Activated CD8-positive, alpha-beta T cell treated with anti-CD3 and anti-CD28 coated beads for 36 hours (primary cell): Measurements from ENCODE around the gene RANBP10. TPM values are rescaled to one million over a fixed set of nuclear protein-coding genes. Genes with fewer than 3 reads are reported as not detected.

Experiments
- ATAC-seq: fragments of 200-7000 bp; cut with Tn5 transposase; one replicate; pipeline ENCODE4 v1.10.0; 2021; ENCODE audit warnings: mild to moderate bottlenecking, moderate library complexity
- CTCF ChIA-PET: fragments of 350-600 bp; sonication (Branson Sonifier 250); formaldehyde crosslinking; loops from one replicate; lab custom pipeline; 2021; ENCODE audit warnings: antibody characterized with exemption; lab: Charles Lee
- POLR2A ChIA-PET: fragments of 350-600 bp; sonication (Branson Sonifier 250); formaldehyde crosslinking; loops from one replicate; lab custom pipeline; 2021; ENCODE audit warnings: antibody characterized with exemption; lab: Charles Lee
- DNase-seq: peaks from one replicate; pipeline ENCODE4 v3.0.0-alpha.2; 2020
- H3K27ac Mint-ChIP-seq: one replicate; pipeline ENCODE4 v1.8.0; 2021; ENCODE audit warnings: mild to moderate bottlenecking, mixed read lengths
- H3K27me3 Mint-ChIP-seq: one replicate; pipeline ENCODE4 v1.8.0; 2021; ENCODE audit warnings: mixed read lengths
- H3K36me3 Mint-ChIP-seq: one replicate; pipeline ENCODE4 v1.8.0; 2021; ENCODE audit warnings: low read depth, mixed read lengths
- H3K4me1 Mint-ChIP-seq: one replicate; pipeline ENCODE4 v1.8.0; 2021; ENCODE audit warnings: low read depth, mixed read lengths
- H3K4me3 Mint-ChIP-seq: one replicate; pipeline ENCODE4 v1.8.0; 2021; ENCODE audit warnings: mild to moderate bottlenecking, moderate library complexity, mixed read lengths
- H3K9me3 Mint-ChIP-seq: one replicate; pipeline ENCODE4 v1.8.0; 2021; ENCODE audit warnings: mixed read lengths
- CTCF ChIP-seq: fragments of 200-600 bp; IDR thresholded peaks from one replicate; pipeline ENCODE4 v1.8.0; 2022; ENCODE audit warnings: antibody characterized with exemption, mild to moderate bottlenecking
- intact Hi-C: fragments of 100-400 bp; cut with micrococcal nuclease; formaldehyde crosslinking; loops from one replicate; pipeline ENCODE4 v1.10.0; 2022
- total RNA-seq, 2 experiments: library from RNA; stranded (reverse); gene quantifications; one replicate each; pipeline ENCODE4 v1.2.3, GENCODE V29; 2021

Gene RANBP10
- total RNA-seq, 2 experiments from 2014 or later, result 15.9 to 18.9 TPM

GRCh38 chr16:67731071-67731752 lies 75.1 kb downstream of the RANBP10 start:
- H3K27me3 Mint-ChIP-seq, result no peaks in the 10 kb centered on the region
- no peak overlapping the region for H3K27ac Mint-ChIP-seq
- ATAC-seq (no peak), DNase-seq (no peak)
- H3K4me3 Mint-ChIP-seq, result no peak overlapping the region
- intact Hi-C loops, result no loop called here
- POLR2A ChIA-PET, result no interaction called here
- CTCF ChIA-PET, result interaction anchor here (0.5 kb wide), 1 partner anchor 73 kb away, joined by 3 read pairs; no protein-coding TSS in a partner anchor
- TF ChIP-seq CTCF, result no peak
- H3K9me3 Mint-ChIP-seq, result no peaks in the 10 kb centered on the region
- no peaks in the 10 kb centered on the region for H3K4me1 Mint-ChIP-seq
- peaks cover 2% of the 10 kb centered on the region for H3K36me3 Mint-ChIP-seq

GRCh38 chr16:67730326-67730725 lies 76.0 kb downstream of the RANBP10 start:
- Mint-ChIP-seq H3K4me3 (no peak overlapping the region), H3K36me3 (peaks cover 2% of the 10 kb centered on the region), H3K27me3 (no peaks in the 10 kb centered on the region), H3K9me3 (no peaks in the 10 kb centered on the region), H3K27ac (no peak overlapping the region), H3K4me1 (no peaks in the 10 kb centered on the region)
- DNase-seq (no peak), ATAC-seq (no peak)
- CTCF ChIA-PET, result interaction anchor here (1.3 kb wide), 1 partner anchor 86 kb away, joined by 3 read pairs; no protein-coding TSS in a partner anchor
- intact Hi-C loops, result no loop called here
- no peak for TF ChIP-seq CTCF
- POLR2A ChIA-PET, result no interaction called here

GRCh38 chr16:67729636-67730248 lies 76.6 kb downstream of the RANBP10 start:
- Mint-ChIP-seq H3K36me3 (peaks cover 5% of the 10 kb centered on the region), H3K4me3 (no peak overlapping the region), H3K27ac (no peak overlapping the region), H3K27me3 (no peaks in the 10 kb centered on the region), H3K9me3 (no peaks in the 10 kb centered on the region), H3K4me1 (no peaks in the 10 kb centered on the region)
- DNase-seq, result no peak
- CTCF ChIA-PET, result interaction anchor here (1.3 kb wide), 1 partner anchor 87 kb away, joined by 3 read pairs; no protein-coding TSS in a partner anchor
- POLR2A ChIA-PET, result interaction anchor here (2.8 kb wide), 1 partner anchor 10 kb away, joined by 10 read pairs; the partner anchor contains the start of gene GFOD2
- intact Hi-C loops, result no loop called here
- ATAC-seq, result no peak
- no peak for TF ChIP-seq CTCF

GRCh38 chr16:67727521-67728485 lies 78.6 kb downstream of the RANBP10 start:
- no peaks in the 10 kb centered on the region for H3K9me3 Mint-ChIP-seq
- no peak overlapping the region for H3K4me3 Mint-ChIP-seq
- H3K36me3 Mint-ChIP-seq, result peaks cover 5% of the 10 kb centered on the region
- no peaks in the 10 kb centered on the region for H3K4me1 Mint-ChIP-seq
- no peak overlapping the region for H3K27ac Mint-ChIP-seq
- ATAC-seq, result no peak
- intact Hi-C loops, result no loop called here
- no peak for TF ChIP-seq CTCF
- ChIA-PET POLR2A (interaction anchor here (2.8 kb wide), 1 partner anchor 8 kb away, joined by 10 read pairs; the partner anchor contains the start of gene GFOD2), CTCF (no interaction called here)
- no peak for DNase-seq
- no peaks in the 10 kb centered on the region for H3K27me3 Mint-ChIP-seq
